Left hindlimb (tissue), 1 donor: ENCODE data around the gene STEAP3.

Source experiments
- DNase-seq: peaks from one replicate; pipeline ENCODE4 v3.0.0-alpha.2; 2018

Gene STEAP3

GRCh38 chr2:119248751-119249150 lies 25.1 kb downstream of the STEAP3 start:
- DNase-seq: no peak

GRCh38 chr2:119249311-119249710 lies 25.7 kb downstream of the STEAP3 start:
- DNase-seq: no peak

- no peak for DNase-seq
Observed at GRCh38 chr2:119249855-119250717, 26.5 kb downstream of the STEAP3 start.

GRCh38 chr2:119250718-119251290 lies 27.2 kb downstream of the STEAP3 start:
- DNase-seq: no peak

GRCh38 chr2:119251652-119252051 lies 28.0 kb downstream of the STEAP3 start:
- no peak for DNase-seq

DNA sequence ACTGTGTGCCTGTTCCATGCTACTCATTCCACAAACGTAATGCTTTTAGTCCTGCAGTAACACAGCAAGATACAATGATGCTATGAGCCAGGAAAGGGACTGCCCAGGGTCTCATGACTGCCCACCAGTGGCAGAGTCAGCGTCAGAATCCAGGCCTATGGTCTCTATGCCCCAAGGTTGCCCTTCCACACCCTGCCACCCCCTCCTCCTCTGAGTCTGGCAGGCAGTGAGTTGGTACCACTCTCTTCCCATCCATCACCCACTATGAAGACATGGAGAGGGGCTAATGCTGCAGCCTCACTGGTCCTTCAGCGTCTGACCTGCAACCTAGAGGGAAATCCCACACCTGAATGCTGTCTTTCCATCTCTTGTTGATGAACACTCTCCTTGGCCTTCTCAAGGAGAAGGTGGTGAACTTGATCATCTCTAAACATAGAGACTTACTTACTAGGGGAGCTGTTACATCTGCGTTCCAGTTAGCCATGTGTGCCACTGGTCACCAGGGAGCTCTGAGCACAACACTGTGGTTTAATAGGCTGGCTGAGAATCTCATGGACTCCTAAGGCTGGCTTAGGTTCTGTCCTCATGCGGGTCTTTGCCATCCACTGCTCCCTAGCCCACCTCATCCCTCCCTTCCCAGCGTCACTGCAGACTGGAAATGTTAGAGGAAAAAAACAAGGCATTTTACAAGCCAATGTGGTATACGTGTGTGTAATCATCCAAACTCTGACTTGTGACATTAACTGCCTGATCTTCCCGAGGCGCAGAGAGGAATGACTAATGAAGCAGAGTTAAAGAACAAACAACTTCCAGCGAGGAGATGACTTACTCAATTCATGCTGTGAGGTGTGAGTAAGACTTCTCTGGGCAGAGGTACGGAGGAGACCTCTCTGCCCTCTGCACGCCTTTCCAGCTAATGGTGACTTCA lies 28.8 kb downstream of the STEAP3 start:
- DNase-seq: no peak

- DNase-seq: no peak
Observed at GRCh38 chr2:119253114-119253702, 29.6 kb downstream of the STEAP3 start.

DNA sequence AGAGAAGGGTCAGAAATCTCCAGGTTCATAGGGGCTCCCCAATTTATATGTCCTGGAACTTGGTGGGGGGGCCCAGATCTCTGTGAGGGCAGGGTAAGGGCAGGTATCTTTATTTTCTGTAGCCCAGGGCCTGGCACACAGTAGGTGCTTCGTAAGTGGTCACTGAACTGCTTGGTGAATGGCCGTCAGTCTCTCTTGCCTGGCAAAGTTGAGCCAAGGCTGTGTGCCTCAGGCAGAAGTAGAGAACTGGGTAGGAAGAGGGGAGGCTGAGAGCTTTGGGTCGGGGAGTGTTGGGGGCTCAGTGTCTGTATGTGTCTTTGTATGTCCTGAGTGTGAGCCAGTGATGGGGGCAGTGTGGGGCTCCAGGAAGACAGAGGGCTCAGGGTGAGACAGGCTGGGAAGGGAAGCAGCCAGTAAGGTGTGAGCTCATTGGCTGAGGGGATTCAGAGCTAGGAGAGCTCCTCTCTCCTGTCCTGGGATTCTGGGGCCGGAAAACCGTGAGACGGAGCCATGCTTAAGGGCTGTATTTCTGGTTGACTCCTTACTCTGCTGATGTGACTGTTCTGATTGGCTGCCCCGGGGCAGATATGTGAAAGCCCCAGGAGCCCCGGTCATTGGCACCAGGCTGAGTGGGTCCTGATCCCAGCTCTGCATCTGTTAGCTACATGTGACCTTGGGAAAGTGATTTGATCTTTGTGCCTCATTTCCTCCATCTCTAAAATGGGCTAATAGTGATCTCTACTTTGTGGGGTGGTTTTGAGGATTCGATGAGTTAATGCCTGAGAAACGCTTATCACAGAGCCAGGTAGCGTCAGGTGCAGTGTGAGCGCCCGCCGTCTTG lies 30.3 kb downstream of the STEAP3 start:
- DNase-seq: no peak

- no peak for DNase-seq
Observed at GRCh38 chr2:119254601-119255080, 31.0 kb downstream of the STEAP3 start.

- no peak for DNase-seq
Observed at GRCh38 chr2:119255760-119256581, 32.3 kb downstream of the STEAP3 start.

DNA sequence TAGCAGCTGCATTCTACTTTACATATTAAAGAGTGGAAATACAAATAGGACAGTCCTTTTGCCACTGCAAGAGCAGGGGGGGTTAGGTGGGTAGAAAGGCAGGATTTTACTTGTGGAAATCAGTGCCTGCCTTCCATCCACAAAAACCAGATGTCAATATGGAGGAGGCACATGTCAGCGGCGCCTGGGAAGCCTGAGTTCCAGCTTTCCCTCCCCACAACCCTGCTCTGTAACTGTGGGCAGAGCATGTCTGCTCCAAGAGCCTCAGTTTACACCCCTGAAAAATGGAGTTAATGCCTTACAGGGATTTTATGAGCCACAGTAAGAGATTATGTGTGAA lies 32.9 kb downstream of the STEAP3 start:
- DNase-seq: no peak

GRCh38 chr2:119257198-119257597 lies 33.6 kb downstream of the STEAP3 start:
- no peak for DNase-seq

DNA sequence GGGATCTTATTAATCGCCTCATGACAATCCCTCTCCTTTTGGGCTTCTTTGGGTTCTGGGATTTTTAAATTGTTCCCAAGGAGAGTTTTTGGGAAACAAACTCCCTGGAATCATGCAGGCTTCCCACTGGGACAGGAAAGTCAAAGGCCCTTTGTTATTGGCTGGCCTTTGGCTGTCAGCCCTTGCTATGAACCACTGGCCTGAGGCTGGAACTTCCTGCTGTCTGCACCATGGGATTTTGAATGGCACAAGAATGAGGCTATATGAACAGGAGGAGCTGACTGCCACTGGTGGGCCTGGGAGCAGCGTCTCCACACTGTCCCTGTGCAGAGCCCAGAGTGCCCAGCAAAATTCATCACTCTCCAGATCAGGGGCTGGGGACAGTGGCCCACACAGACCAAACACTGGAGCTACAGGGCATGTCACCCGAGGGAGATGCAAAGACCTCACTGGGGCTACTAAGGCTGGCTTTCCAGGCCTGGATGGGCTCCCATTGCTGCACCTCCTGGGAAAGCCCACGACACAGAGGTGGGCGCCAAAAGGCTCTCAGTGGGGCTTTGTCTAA lies 35.7 kb downstream of the STEAP3 start:
- no peak for DNase-seq

- DNase-seq: peak; percentile 51
Observed at GRCh38 chr2:119260646-119261492, 37.2 kb downstream of the STEAP3 start.

- DNase-seq: no peak
Observed at GRCh38 chr2:119261493-119262225, 38.0 kb downstream of the STEAP3 start.

- no peak for DNase-seq
Observed at GRCh38 chr2:119263025-119263424, 39.4 kb downstream of the STEAP3 start.

DNA sequence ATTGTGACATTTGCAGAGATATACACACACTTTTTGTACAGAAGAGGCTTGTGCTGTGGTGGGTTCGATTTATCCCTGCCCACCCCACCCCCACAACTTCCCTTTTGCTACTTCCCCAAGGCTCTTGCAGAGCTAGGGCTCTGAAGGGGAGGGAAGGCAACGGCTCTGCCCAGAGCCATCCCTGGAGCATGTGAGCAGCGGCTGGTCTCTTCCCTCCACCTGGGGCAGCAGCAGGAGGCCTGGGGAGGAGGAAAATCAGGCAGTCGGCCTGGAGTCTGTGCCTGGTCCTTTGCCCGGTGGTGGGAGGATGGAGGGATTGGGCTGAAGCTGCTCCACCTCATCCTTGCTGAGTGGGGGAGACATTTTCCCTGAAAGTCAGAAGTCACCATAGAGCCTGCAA lies 40.0 kb downstream of the STEAP3 start:
- no peak for DNase-seq

GRCh38 chr2:119264781-119265692 lies 41.4 kb downstream of the STEAP3 start:
- no peak for DNase-seq
